ENCODE results near the gene IL12RB2. TPM values are rescaled to one million over a fixed set of nuclear protein-coding genes. Genes with fewer than 3 reads are reported as not detected.

IL12RB2 gene
- total RNA-seq, 1 donor, result not detected

DNA sequence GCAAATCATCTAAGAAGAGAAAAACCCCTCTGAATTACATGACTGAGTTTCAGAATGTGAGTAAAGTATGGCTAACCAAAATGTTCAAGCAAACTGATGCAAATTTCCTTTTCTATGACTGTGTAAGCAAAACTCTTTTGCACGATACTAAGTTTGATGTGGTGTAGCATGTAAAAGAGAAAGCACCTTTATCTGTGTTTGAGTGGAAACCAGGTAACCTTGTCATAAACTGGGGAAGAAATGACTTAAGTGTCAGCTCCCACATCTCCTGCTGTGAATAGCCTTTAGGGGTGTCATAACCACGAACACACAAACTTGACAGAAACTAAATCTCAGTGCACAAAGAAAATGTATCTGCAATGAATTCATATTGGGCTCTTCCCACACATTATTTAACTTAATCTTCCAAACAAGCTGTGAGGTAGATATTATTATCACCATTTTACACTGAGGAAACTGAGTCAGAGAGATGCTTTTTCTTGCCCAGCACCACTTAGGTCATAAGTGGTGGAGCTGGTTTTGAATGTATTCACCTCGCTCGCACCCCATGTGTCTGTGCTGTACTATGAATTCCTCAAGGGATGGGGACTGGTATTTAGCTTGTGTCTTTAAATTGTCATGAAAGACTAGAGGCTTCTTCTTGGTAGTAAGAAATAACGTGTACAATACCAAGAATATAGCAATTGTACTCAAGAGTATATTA lies 32.9 kb upstream of the IL12RB2 start:
- DNase-seq (ENCODE audit: insufficient read length, low spot score, missing footprints), result no peak
- H2AFZ ChIP-seq (ENCODE audit: low read length), result no peak overlapping the region

DNA sequence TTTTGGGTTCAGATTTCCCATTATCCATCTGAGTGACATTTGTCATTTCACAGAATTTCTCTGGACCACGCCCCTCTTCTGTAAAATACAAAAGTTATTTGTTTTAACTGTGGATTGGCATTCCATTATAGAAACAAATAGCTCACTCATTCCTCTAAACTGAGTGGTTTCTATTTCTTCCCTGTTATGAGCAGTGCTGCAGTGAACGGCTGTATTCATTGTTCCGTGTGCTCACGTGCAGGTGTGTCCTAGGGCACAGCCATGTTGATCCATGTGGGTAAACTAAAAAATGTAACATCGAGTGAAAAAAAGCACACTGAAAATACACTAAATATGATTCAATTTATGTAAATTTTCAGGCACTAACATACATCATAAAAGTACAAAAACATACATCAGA lies 27.0 kb upstream of the IL12RB2 start:
- TF ChIP-seq, protein P1, sequence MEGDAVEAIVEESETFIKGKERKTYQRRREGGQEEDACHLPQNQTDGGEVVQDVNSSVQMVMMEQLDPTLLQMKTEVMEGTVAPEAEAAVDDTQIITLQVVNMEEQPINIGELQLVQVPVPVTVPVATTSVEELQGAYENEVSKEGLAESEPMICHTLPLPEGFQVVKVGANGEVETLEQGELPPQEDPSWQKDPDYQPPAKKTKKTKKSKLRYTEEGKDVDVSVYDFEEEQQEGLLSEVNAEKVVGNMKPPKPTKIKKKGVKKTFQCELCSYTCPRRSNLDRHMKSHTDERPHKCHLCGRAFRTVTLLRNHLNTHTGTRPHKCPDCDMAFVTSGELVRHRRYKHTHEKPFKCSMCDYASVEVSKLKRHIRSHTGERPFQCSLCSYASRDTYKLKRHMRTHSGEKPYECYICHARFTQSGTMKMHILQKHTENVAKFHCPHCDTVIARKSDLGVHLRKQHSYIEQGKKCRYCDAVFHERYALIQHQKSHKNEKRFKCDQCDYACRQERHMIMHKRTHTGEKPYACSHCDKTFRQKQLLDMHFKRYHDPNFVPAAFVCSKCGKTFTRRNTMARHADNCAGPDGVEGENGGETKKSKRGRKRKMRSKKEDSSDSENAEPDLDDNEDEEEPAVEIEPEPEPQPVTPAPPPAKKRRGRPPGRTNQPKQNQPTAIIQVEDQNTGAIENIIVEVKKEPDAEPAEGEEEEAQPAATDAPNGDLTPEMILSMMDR (IDR thresholded peaks at IDR 0.05; ENCODE audit: extremely low read depth, low read depth, low read length), result no peak
- no peak for DNase-seq (ENCODE audit: insufficient read length, low spot score, missing footprints)

More for the DNA sequence above, 32.9 kb upstream of the IL12RB2 start:
- H3K36me3 ChIP-seq (ENCODE audit: insufficient read depth, low read length), result no peaks in the 10 kb centered on the region
- H3K9me3 ChIP-seq (ENCODE audit: low read depth, low read length), result peaks cover 3% of the 10 kb centered on the region
- no peaks in the 10 kb centered on the region for H3K79me2 ChIP-seq (ENCODE audit: insufficient read depth, low read length)
- no peaks in the 10 kb centered on the region for H3K27me3 ChIP-seq (ENCODE audit: insufficient read depth, low read length)
- no peak overlapping the region for H3K4me2 ChIP-seq (ENCODE audit: insufficient read depth, low read length)
- no peak overlapping the region for H3K27ac ChIP-seq (ENCODE audit: low read depth, low read length)
- H4K20me1 ChIP-seq (ENCODE audit: insufficient read depth, low read length), result no peaks in the 10 kb centered on the region
- H3K4me1 ChIP-seq (ENCODE audit: insufficient read depth, low read length), result no peaks in the 10 kb centered on the region
- TF ChIP-seq, protein P1 (IDR thresholded peaks at IDR 0.05; ENCODE audit: extremely low read depth, low read depth, low read length), result no peak
- no peak overlapping the region for H3K4me3 ChIP-seq (ENCODE audit: insufficient read depth, low read length)

DNA sequence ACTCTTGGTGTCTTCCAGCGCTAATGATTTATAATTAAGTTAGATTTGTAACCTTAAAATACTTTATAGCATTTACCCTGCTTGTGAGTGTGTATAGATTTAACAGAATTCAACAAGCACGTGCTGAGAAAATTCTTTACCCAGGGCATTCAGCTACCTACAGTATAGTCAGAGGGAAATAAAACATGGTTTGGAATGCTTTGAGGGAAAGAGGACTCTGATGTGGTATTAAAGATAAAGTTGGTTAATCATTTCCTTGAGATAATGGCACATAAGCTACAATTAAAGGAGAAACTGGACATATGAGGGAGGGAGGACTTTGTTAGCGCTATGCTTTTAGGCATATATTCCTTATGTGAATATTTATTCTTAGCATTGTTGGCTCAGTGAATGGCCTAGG lies 26.4 kb upstream of the IL12RB2 start:
- Histone ChIP-seq H4K20me1 (ENCODE audit: insufficient read depth, low read length) (no peaks in the 10 kb centered on the region), H3K36me3 (ENCODE audit: insufficient read depth, low read length) (no peaks in the 10 kb centered on the region), H3K4me1 (ENCODE audit: insufficient read depth, low read length) (no peaks in the 10 kb centered on the region), H3K4me3 (ENCODE audit: insufficient read depth, low read length) (no peak overlapping the region), H3K27ac (ENCODE audit: low read depth, low read length) (no peak overlapping the region), H3K79me2 (ENCODE audit: insufficient read depth, low read length) (no peaks in the 10 kb centered on the region), H2AFZ (ENCODE audit: low read length) (no peak overlapping the region), H3K4me2 (ENCODE audit: insufficient read depth, low read length) (no peak overlapping the region), H3K27me3 (ENCODE audit: insufficient read depth, low read length) (peaks cover 10% of the 10 kb centered on the region), H3K9me3 (ENCODE audit: low read depth, low read length) (no peaks in the 10 kb centered on the region)
- no peak for DNase-seq (ENCODE audit: insufficient read length, low spot score, missing footprints)
- TF ChIP-seq, protein P1 (IDR thresholded peaks at IDR 0.05; ENCODE audit: extremely low read depth, low read depth, low read length), result no peak

More for the DNA sequence above, 27.0 kb upstream of the IL12RB2 start:
- no peak overlapping the region for H2AFZ ChIP-seq (ENCODE audit: low read length)
- no peak overlapping the region for H3K4me2 ChIP-seq (ENCODE audit: insufficient read depth, low read length)
- no peaks in the 10 kb centered on the region for H3K9me3 ChIP-seq (ENCODE audit: low read depth, low read length)
- no peaks in the 10 kb centered on the region for H3K4me1 ChIP-seq (ENCODE audit: insufficient read depth, low read length)
- no peaks in the 10 kb centered on the region for H3K36me3 ChIP-seq (ENCODE audit: insufficient read depth, low read length)
- no peak overlapping the region for H3K27ac ChIP-seq (ENCODE audit: low read depth, low read length)
- no peaks in the 10 kb centered on the region for H4K20me1 ChIP-seq (ENCODE audit: insufficient read depth, low read length)
- H3K4me3 ChIP-seq (ENCODE audit: insufficient read depth, low read length), result no peak overlapping the region
- no peaks in the 10 kb centered on the region for H3K79me2 ChIP-seq (ENCODE audit: insufficient read depth, low read length)
- H3K27me3 ChIP-seq (ENCODE audit: insufficient read depth, low read length), result peaks cover 10% of the 10 kb centered on the region

DNA sequence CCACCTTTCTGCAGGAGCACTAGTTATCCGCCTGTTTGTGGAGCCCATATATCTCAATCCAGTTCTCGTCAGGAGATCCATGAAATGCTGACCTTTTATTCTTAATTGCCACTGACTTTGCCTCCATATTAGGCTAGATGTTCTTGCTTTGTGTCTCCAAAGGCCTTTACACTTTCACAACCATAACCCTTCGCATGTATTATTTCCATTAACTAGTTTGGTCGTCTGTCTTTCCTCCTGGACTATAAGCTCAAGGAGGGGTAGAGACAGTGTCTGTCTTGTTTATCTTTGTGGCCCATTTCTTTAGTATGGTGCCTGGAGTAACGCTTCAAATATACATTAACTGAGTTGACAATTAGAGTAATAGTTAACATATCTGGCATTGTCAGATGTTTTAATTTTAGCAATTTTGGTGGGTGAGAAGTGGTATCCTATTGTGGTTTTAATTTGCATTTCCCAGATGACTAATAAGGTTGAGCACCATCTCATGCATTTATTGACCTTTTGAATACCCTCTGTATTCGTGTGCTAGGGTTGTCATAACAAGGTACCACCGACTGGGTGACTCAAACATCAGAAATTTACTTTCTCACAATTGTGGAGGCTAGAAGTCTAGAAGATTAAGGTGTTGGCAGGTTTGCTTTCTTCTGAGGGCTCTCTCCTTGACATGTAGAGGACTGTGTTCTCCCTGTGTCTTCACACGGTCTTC lies 21.7 kb upstream of the IL12RB2 start:
- H3K4me1 ChIP-seq (ENCODE audit: insufficient read depth, low read length), result no peaks in the 10 kb centered on the region
- H3K36me3 ChIP-seq (ENCODE audit: insufficient read depth, low read length), result no peaks in the 10 kb centered on the region
- H3K4me3 ChIP-seq (ENCODE audit: insufficient read depth, low read length), result no peak overlapping the region
- no peaks in the 10 kb centered on the region for H3K79me2 ChIP-seq (ENCODE audit: insufficient read depth, low read length)
- no peak overlapping the region for H2AFZ ChIP-seq (ENCODE audit: low read length)
- no peaks in the 10 kb centered on the region for H3K9me3 ChIP-seq (ENCODE audit: low read depth, low read length)
- H4K20me1 ChIP-seq (ENCODE audit: insufficient read depth, low read length), result no peaks in the 10 kb centered on the region
- peaks cover 8% of the 10 kb centered on the region for H3K27me3 ChIP-seq (ENCODE audit: insufficient read depth, low read length)
- TF ChIP-seq, protein P1 (IDR thresholded peaks at IDR 0.05; ENCODE audit: extremely low read depth, low read depth, low read length), result no peak
- H3K27ac ChIP-seq (ENCODE audit: low read depth, low read length), result no peak overlapping the region
- no peak for DNase-seq (ENCODE audit: insufficient read length, low spot score, missing footprints)
- H3K4me2 ChIP-seq (ENCODE audit: insufficient read depth, low read length), result no peak overlapping the region

Data from osteoblast (primary cell).